ENCODE results near the gene DGKE.

Gene DGKE

DNA sequence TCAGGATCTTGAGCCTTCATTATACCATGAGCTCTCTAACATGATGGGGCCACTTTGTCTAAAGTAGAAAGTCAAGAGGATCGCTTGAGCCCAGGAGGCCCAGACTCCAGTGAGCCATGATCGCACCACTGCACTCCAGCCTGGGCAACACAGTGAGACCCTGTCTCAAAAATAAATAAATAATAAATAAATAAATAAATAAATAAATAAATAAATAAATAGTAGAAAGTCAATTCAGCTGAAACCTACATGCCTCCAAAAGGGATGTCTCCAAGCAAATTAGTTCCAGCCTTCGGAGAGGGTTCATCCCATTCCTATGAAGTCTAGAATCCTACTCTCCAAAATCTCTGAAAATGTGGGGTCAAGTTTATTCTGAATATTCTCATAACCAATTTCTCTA is 26.2 kb upstream of the DGKE start (continued):
- TF ChIP-seq ZNF48 (tag by site-specific recombination; IDR thresholded peaks at IDR 0.05): no peak
- no peak for TF ChIP-seq ZNF530 (tag by site-specific recombination; IDR thresholded peaks at IDR 0.05; ENCODE audit: low read depth)
- no peak for TF ChIP-seq ZNF10 (tag by site-specific recombination; IDR thresholded peaks at IDR 0.05)
- TF ChIP-seq ZNF660 (tag by site-specific recombination; IDR thresholded peaks at IDR 0.05): no peak
- TF ChIP-seq, protein P1, sequence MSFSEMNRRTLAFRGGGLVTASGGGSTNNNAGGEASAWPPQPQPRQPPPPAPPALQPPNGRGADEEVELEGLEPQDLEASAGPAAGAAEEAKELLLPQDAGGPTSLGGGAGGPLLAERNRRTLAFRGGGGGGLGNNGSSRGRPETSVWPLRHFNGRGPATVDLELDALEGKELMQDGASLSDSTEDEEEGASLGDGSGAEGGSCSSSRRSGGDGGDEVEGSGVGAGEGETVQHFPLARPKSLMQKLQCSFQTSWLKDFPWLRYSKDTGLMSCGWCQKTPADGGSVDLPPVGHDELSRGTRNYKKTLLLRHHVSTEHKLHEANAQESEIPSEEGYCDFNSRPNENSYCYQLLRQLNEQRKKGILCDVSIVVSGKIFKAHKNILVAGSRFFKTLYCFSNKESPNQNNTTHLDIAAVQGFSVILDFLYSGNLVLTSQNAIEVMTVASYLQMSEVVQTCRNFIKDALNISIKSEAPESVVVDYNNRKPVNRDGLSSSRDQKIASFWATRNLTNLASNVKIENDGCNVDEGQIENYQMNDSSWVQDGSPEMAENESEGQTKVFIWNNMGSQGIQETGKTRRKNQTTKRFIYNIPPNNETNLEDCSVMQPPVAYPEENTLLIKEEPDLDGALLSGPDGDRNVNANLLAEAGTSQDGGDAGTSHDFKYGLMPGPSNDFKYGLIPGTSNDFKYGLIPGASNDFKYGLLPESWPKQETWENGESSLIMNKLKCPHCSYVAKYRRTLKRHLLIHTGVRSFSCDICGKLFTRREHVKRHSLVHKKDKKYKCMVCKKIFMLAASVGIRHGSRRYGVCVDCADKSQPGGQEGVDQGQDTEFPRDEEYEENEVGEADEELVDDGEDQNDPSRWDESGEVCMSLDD (tag by site-specific recombination; IDR thresholded peaks at IDR 0.05): no peak
- TF ChIP-seq ZNF654 (tag by site-specific recombination; IDR thresholded peaks at IDR 0.05; ENCODE audit: low read depth): no peak
- TF ChIP-seq, protein P2, sequence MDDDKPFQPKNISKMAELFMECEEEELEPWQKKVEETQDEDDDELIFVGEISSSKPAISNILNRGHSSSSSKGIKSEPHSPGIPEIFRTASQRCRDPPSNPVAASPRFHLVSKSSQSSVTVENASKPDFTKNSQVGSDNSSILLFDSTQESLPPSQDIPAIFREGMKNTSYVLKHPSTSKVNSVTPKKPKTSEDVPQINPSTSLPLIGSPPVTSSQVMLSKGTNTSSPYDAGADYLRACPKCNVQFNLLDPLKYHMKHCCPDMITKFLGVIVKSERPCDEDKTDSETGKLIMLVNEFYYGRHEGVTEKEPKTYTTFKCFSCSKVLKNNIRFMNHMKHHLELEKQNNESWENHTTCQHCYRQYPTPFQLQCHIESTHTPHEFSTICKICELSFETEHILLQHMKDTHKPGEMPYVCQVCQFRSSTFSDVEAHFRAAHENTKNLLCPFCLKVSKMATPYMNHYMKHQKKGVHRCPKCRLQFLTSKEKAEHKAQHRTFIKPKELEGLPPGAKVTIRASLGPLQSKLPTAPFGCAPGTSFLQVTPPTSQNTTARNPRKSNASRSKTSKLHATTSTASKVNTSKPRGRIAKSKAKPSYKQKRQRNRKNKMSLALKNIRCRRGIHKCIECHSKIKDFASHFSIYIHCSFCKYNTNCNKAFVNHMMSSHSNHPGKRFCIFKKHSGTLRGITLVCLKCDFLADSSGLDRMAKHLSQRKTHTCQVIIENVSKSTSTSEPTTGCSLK (tag by site-specific recombination; IDR thresholded peaks at IDR 0.05): no peak
- no peak for TF ChIP-seq ZFP37 (tag by site-specific recombination; IDR thresholded peaks at IDR 0.05)
- no peak for TF ChIP-seq ZNF558 (tag by site-specific recombination; IDR thresholded peaks at IDR 0.05)
- no peak for TF ChIP-seq SETDB1 (IDR thresholded peaks at IDR 0.05; ENCODE audit: insufficient read length, low read length)
- no peak for TF ChIP-seq BCL11B (tag by site-specific recombination; IDR thresholded peaks at IDR 0.05; ENCODE audit: low read depth)
- TF ChIP-seq ZNF155 (tag by site-specific recombination; IDR thresholded peaks at IDR 0.05): no peak
- peak; percentile 66 for TF ChIP-seq ZBTB8A (tag by site-specific recombination; IDR thresholded peaks at IDR 0.05)
- TF ChIP-seq SP3 (tag by site-specific recombination; IDR thresholded peaks at IDR 0.05): 0 out of 2 replicates have a peak, but pooled peaks have one; percentile 15
- 0 out of 2 replicates have a peak, but pooled peaks have one; percentile 34 for TF ChIP-seq ZNF266 (tag by site-specific recombination; IDR thresholded peaks at IDR 0.05; ENCODE audit: low read depth)
- no peak for TF ChIP-seq ZNF274 (IDR thresholded peaks at IDR 0.05; ENCODE audit: low read length)
- TF ChIP-seq ZNF274 (tag by site-specific recombination; IDR thresholded peaks at IDR 0.05; ENCODE audit: borderline replicate concordance): no peak
- TF ChIP-seq, protein P3, sequence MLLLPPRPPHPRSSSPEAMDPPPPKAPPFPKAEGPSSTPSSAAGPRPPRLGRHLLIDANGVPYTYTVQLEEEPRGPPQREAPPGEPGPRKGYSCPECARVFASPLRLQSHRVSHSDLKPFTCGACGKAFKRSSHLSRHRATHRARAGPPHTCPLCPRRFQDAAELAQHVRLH (tag by site-specific recombination; IDR thresholded peaks at IDR 0.05): no peak
- TF ChIP-seq ZFP3 (tag by site-specific recombination; IDR thresholded peaks at IDR 0.05; ENCODE audit: low read depth): no peak
- TF ChIP-seq ZNF777 (tag by site-specific recombination; IDR thresholded peaks at IDR 0.05; ENCODE audit: borderline replicate concordance): no peak
- TF ChIP-seq ZNF2 (tag by site-specific recombination; IDR thresholded peaks at IDR 0.05): no peak
- TF ChIP-seq, protein P4, sequence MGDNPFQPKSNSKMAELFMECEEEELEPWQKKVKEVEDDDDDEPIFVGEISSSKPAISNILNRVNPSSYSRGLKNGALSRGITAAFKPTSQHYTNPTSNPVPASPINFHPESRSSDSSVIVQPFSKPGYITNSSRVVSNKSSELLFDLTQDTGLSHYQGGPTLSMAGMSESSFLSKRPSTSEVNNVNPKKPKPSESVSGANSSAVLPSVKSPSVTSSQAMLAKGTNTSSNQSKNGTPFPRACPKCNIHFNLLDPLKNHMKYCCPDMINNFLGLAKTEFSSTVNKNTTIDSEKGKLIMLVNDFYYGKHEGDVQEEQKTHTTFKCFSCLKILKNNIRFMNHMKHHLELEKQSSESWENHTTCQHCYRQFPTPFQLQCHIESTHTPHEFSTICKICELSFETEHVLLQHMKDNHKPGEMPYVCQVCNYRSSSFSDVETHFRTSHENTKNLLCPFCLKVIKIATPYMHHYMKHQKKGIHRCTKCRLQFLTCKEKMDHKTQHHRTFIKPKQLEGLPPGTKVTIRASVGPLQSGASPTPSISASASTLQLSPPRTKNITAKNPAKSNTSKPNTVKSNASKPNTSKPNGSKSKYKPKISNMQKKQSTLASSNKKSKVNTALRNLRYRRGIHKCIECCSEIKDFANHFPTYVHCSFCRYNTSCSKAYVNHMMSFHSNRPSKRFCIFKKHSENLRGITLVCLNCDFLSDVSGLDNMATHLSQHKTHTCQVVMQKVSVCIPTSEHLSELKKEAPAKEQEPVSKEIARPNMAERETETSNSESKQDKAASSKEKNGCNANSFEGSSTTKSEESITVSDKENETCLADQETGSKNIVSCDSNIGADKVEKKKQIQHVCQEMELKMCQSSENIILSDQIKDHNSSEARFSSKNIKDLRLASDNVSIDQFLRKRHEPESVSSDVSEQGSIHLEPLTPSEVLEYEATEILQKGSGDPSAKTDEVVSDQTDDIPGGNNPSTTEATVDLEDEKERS (tag by site-specific recombination; IDR thresholded peaks at IDR 0.05): no peak
- TF ChIP-seq ZNF174 (tag by site-specific recombination; IDR thresholded peaks at IDR 0.05): no peak
- TF ChIP-seq ZIC2 (tag by site-specific recombination; IDR thresholded peaks at IDR 0.05): no peak
- TF ChIP-seq ZNF169 (tag by site-specific recombination; IDR thresholded peaks at IDR 0.05): no peak
- no peak for TF ChIP-seq RBAK (tag by site-specific recombination; IDR thresholded peaks at IDR 0.05)
- TF ChIP-seq ZNF707 (tag by site-specific recombination; IDR thresholded peaks at IDR 0.05): no peak
- no peak for TF ChIP-seq ZNF239 (tag by site-specific recombination; IDR thresholded peaks at IDR 0.05)
- TF ChIP-seq, protein P5, sequence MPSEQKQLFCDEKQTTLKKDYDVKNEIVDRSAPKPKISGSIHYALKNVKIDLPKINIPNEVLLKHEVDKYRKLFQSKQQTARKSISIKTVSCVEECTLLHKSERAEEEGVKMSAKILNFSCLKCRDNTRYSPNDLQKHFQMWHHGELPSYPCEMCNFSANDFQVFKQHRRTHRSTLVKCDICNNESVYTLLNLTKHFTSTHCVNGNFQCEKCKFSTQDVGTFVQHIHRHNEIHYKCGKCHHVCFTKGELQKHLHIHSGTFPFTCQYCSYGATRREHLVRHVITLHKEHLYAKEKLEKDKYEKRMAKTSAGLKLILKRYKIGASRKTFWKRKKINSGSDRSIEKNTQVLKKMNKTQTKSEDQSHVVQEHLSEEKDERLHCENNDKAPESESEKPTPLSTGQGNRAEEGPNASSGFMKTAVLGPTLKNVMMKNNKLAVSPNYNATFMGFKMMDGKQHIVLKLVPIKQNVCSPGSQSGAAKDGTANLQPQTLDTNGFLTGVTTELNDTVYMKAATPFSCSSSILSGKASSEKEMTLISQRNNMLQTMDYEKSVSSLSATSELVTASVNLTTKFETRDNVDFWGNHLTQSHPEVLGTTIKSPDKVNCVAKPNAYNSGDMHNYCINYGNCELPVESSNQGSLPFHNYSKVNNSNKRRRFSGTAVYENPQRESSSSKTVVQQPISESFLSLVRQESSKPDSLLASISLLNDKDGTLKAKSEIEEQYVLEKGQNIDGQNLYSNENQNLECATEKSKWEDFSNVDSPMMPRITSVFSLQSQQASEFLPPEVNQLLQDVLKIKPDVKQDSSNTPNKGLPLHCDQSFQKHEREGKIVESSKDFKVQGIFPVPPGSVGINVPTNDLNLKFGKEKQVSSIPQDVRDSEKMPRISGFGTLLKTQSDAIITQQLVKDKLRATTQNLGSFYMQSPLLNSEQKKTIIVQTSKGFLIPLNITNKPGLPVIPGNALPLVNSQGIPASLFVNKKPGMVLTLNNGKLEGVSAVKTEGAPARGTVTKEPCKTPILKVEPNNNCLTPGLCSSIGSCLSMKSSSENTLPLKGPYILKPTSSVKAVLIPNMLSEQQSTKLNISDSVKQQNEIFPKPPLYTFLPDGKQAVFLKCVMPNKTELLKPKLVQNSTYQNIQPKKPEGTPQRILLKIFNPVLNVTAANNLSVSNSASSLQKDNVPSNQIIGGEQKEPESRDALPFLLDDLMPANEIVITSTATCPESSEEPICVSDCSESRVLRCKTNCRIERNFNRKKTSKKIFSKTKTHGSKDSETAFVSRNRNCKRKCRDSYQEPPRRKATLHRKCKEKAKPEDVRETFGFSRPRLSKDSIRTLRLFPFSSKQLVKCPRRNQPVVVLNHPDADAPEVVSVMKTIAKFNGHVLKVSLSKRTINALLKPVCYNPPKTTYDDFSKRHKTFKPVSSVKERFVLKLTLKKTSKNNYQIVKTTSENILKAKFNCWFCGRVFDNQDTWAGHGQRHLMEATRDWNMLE (tag by site-specific recombination; conservative IDR thresholded peaks at IDR 0.05; ENCODE audit: low read depth): peak; percentile 82
- no peak for TF ChIP-seq ZNF341 (tag by site-specific recombination; IDR thresholded peaks at IDR 0.05; ENCODE audit: low read depth)

Data from HEK293 (cell line).